Measurements from ENCODE around the gene CAT. TPM values are rescaled to one million over a fixed set of nuclear protein-coding genes. Genes with fewer than 3 reads are reported as not detected.
A peak's percentile ranks its signal among the peaks of the same experiment; 100 is the strongest.

CAT gene
- total RNA-seq, 4 donors from 2014 or later = 232 to 609 (median 451) TPM

GRCh38 chr11:34407121-34407813, 31.5 kb upstream of the CAT start:
- intact Hi-C loops (cut with DNase I) = no loop called here
- Histone ChIP-seq H3K4me3 (replicated peaks in 1 of 3) (no peak overlapping the region), H3K4me1 (no peaks in the 10 kb centered on the region), H3K27me3 (no peaks in the 10 kb centered on the region), H3K9me3 (no peaks in the 10 kb centered on the region), H3K27ac (no peak overlapping the region), H3K36me3 (no peaks in the 10 kb centered on the region)
- 61% methylated on average over 2 of the region's 2 CpGs for WGBS, 2 donors
- DNase-seq = peak; percentile 40 to 41
- TF ChIP-seq POLR2A (IDR thresholded peaks at IDR 0.05) (no peak), CTCF (IDR thresholded peaks at IDR 0.05) (no peak)

GRCh38 chr11:34408580-34409172, 30.1 kb upstream of the CAT start:
- Histone ChIP-seq H3K36me3 (no peaks in the 10 kb centered on the region), H3K27me3 (no peaks in the 10 kb centered on the region), H3K9me3 (no peaks in the 10 kb centered on the region), H3K4me1 (no peaks in the 10 kb centered on the region), H3K4me3 (replicated peaks in 1 of 3) (no peak overlapping the region), H3K27ac (no peak overlapping the region)
- intact Hi-C loops (cut with DNase I) = no loop called here
- WGBS, 2 donors = 85% methylated on average over 2 of the region's 2 CpGs
- TF ChIP-seq POLR2A (IDR thresholded peaks at IDR 0.05) (no peak), CTCF (IDR thresholded peaks at IDR 0.05) (no peak)
- no peak for DNase-seq

GRCh38 chr11:34411111-34411510, 27.6 kb upstream of the CAT start:
- Histone ChIP-seq H3K27ac (no peak overlapping the region), H3K27me3 (no peaks in the 10 kb centered on the region), H3K4me3 (replicated peaks in 1 of 3) (no peak overlapping the region), H3K36me3 (no peaks in the 10 kb centered on the region), H3K4me1 (no peaks in the 10 kb centered on the region), H3K9me3 (no peaks in the 10 kb centered on the region)
- 79 to 90% methylated on average over 3 of the region's 3 CpGs for WGBS, 2 donors
- TF ChIP-seq CTCF (IDR thresholded peaks at IDR 0.05) (no peak), POLR2A (IDR thresholded peaks at IDR 0.05) (no peak)
- DNase-seq = no peak
- intact Hi-C loops (cut with DNase I) = no loop called here

- H3K27ac ChIP-seq = no peak overlapping the region
- no peak overlapping the region for H3K4me3 ChIP-seq (replicated peaks in 1 of 3)
- DNase-seq = no peak
- intact Hi-C loops (cut with DNase I) = no loop called here
- H3K4me1 ChIP-seq = no peaks in the 10 kb centered on the region
- WGBS, 2 donors = 92 to 94% methylated on average over 2 of the region's 2 CpGs
- no peak for TF ChIP-seq CTCF (IDR thresholded peaks at IDR 0.05)
- no peak for TF ChIP-seq POLR2A (IDR thresholded peaks at IDR 0.05)
- H3K9me3 ChIP-seq = no peaks in the 10 kb centered on the region
- H3K27me3 ChIP-seq = no peaks in the 10 kb centered on the region
- H3K36me3 ChIP-seq = no peaks in the 10 kb centered on the region
Measured at GRCh38 chr11:34411791-34412190, 26.9 kb upstream of the CAT start.

GRCh38 chr11:34413263-34413662, 25.5 kb upstream of the CAT start:
- no peaks in the 10 kb centered on the region for H3K4me1 ChIP-seq
- H3K27ac ChIP-seq = no peak overlapping the region
- H3K36me3 ChIP-seq = no peaks in the 10 kb centered on the region
- no peak for DNase-seq
- intact Hi-C loops (cut with DNase I) = no loop called here
- H3K9me3 ChIP-seq = no peaks in the 10 kb centered on the region
- no peak overlapping the region for H3K4me3 ChIP-seq (replicated peaks in 1 of 3)
- H3K27me3 ChIP-seq = no peaks in the 10 kb centered on the region
- TF ChIP-seq CTCF (IDR thresholded peaks at IDR 0.05) = no peak
- TF ChIP-seq POLR2A (IDR thresholded peaks at IDR 0.05) = no peak
- WGBS, 2 donors = 81 to 84% methylated on average over 1 of the region's 1 CpG

Data from thyroid gland (tissue), 4 donors.